PFSK-1 (cell line): Measurements from ENCODE around the gene ZDHHC1.

Experiments used
- FOXP2 ChIP-seq: optimal IDR thresholded peaks from 2 replicates; pipeline ENCODE3; 2011; ENCODE audit warnings: borderline replicate concordance, control low read depth, inconsistent platforms; ENCODE audit not compliant: insufficient read depth; ENCODE audit errors: extremely low read length, extremely low read depth
- POLR2AphosphoS5 ChIP-seq: IDR thresholded peaks from 2 replicates; pipeline ENCODE4 v1.6.1; 2012; ENCODE audit warnings: low read depth, mild to moderate bottlenecking, control low read depth, low read length, moderate library complexity
- SIN3A ChIP-seq: IDR thresholded peaks from 2 replicates; pipeline ENCODE4 v1.6.1; 2012; ENCODE audit warnings: mild to moderate bottlenecking, low read length, moderate library complexity, borderline replicate concordance; ENCODE audit not compliant: insufficient read depth
- TAF1 ChIP-seq: IDR thresholded peaks from 2 replicates; pipeline ENCODE4 v1.6.1; 2012; ENCODE audit warnings: low read length, control low read depth, borderline replicate concordance; ENCODE audit not compliant: insufficient read depth
- TF ChIP-seq, protein P1 (sequence below), 2 experiments: IDR thresholded peaks; 2 replicates each; pipeline versions ENCODE4 v1.6.1 to v1.8.0; 2011 to 2012; ENCODE audit warnings: low read depth in 2 of 2, low read length in 2 of 2, control low read depth in 1 of 2, inconsistent platforms in 1 of 2, mild to moderate bottlenecking in 1 of 2, moderate library complexity in 1 of 2; ENCODE audit not compliant: insufficient read depth in 1 of 2

The ZDHHC1 gene

DNA sequence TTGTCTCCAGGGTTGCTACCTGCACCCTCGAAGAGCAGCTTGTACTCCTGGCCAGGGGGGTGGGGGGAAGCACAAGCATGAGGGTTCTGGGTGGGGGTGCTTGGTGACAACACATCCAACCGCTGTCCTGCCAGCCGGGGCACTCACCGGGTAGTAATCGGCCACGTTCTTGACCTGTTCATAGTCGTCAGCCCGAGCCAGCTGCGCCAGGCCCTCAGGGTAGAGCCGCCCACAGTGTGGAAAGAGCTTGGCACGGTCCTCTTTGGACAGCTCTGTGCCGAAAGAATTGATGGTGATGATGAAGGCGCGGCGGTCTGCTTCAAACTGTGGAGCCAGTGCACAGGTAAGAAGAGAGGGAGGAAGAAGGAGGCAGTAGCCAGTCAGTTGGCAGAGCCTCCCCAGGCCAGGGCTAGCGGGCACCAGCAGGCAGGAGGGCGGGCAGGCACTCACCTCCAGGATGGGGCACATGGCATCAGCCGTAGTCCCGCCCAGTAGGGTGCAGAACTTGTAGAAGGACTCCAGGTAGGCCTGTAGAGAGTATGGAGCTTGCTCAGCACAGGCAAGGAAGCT is 22.6 kb upstream of the ZDHHC1 start:
- TF ChIP-seq, protein P1, sequence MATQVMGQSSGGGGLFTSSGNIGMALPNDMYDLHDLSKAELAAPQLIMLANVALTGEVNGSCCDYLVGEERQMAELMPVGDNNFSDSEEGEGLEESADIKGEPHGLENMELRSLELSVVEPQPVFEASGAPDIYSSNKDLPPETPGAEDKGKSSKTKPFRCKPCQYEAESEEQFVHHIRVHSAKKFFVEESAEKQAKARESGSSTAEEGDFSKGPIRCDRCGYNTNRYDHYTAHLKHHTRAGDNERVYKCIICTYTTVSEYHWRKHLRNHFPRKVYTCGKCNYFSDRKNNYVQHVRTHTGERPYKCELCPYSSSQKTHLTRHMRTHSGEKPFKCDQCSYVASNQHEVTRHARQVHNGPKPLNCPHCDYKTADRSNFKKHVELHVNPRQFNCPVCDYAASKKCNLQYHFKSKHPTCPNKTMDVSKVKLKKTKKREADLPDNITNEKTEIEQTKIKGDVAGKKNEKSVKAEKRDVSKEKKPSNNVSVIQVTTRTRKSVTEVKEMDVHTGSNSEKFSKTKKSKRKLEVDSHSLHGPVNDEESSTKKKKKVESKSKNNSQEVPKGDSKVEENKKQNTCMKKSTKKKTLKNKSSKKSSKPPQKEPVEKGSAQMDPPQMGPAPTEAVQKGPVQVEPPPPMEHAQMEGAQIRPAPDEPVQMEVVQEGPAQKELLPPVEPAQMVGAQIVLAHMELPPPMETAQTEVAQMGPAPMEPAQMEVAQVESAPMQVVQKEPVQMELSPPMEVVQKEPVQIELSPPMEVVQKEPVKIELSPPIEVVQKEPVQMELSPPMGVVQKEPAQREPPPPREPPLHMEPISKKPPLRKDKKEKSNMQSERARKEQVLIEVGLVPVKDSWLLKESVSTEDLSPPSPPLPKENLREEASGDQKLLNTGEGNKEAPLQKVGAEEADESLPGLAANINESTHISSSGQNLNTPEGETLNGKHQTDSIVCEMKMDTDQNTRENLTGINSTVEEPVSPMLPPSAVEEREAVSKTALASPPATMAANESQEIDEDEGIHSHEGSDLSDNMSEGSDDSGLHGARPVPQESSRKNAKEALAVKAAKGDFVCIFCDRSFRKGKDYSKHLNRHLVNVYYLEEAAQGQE (IDR thresholded peaks at IDR 0.05; ENCODE audit: insufficient read depth in 1 of 2, low read depth in 2 of 2, low read length in 2 of 2): no peak
- TF ChIP-seq FOXP2 (no peak), SIN3A (no peak), TAF1 (no peak), POLR2AphosphoS5 (no peak)

DNA sequence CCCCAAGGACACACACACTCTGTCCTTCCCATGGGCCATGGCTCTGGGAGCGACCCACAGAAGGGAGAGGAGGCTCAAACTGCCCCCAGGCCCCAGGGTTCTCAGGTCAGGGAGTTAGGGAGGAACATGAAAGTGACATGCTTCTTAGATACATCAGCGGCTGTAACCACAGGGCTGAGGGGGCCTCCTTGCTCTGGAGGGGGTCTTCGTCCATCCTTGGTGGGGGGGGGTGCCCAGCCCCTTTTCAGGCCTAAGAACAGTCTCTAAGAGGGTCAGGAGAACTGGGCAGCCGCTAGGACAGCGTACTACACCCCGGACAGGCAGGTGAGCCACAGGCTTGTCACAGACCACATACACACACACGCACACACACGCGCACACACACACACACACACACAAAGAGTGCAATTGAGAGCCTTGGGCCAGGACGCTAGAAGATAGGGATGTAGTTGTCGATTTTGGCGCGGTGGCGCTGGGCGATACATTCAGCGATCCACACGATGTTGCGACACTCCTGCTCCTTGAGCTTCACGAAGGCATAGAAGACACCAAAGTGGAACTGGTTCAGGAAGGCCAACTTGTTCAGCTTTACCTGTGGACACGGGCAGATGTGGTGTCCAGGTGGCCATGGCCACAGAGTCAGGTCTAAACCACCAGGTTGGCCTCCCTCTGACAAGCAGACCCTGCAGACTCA is 22.0 kb upstream of the ZDHHC1 start:
- TF ChIP-seq POLR2AphosphoS5 (no peak), FOXP2 (no peak), SIN3A (no peak), TAF1 (no peak)
- TF ChIP-seq, protein P1 (IDR thresholded peaks at IDR 0.05; ENCODE audit: insufficient read depth in 1 of 2, low read depth in 2 of 2, low read length in 2 of 2): no peak

DNA sequence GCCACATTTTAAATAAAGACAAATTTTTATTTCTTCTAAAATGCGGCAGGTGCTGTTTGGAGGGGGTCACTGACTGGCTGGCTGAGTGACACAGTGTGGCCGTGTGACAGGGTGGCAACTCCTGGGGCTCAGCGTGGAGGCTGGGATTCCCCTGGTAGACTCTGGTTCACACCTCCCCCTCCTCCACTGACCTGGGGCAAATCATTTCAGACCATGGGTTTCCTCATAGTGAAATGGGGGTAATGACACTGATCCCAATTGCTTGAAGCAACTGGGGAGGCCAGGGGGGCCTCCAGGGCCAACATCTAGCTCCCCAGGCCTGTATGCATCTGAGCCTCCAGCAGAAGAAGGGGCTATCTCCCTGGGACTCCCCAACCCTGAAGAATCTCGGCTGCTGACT is 21.2 kb upstream of the ZDHHC1 start:
- TF ChIP-seq, protein P1 (IDR thresholded peaks at IDR 0.05; ENCODE audit: insufficient read depth in 1 of 2, low read depth in 2 of 2, low read length in 2 of 2): no peak
- TF ChIP-seq FOXP2 (no peak), SIN3A (no peak), TAF1 (no peak), POLR2AphosphoS5 (no peak)

DNA sequence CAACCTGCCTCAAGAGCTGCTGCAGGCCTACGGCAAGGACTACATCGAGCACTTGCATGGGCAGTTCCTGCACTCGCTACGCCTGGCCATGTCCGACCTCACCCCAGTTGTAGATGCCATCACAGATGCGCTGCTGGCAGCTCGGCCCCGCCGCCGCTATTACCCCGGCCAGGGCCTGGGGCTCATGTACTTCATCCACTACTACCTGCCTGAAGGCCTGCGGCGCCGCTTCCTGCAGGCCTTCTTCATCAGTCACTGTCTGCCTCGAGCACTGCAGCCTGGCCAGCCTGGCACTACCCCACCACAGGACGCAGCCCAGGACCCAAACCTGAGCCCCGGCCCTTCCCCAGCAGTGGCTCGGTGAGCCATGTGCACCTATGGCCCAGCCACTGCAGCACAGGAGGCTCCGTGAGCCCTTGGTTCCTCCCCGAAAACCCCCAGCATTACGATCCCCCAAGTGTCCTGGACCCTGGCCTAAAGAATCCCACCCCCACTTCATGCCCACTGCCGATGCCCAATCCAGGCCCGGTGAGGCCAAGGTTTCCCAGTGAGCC is 20.4 kb upstream of the ZDHHC1 start:
- no peak for TF ChIP-seq TAF1
- TF ChIP-seq SIN3A: no peak
- TF ChIP-seq FOXP2: no peak
- no peak for TF ChIP-seq POLR2AphosphoS5

DNA sequence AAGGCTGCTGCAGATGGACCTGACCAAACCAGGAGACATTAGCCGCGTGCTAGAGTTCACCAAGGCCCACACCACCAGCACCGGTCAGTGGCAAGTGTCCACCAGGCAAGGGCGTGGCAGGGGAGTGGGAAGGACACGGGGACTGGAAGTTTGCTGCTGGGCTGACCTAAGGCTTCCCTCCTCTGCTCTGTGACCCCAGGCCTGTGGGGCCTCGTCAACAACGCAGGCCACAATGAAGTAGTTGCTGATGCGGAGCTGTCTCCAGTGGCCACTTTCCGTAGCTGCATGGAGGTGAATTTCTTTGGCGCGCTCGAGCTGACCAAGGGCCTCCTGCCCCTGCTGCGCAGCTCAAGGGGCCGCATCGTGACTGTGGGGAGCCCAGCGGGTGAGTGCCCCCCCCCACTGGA is 19.5 kb upstream of the ZDHHC1 start:
- TF ChIP-seq TAF1 (no peak), SIN3A (no peak), FOXP2 (no peak), POLR2AphosphoS5 (no peak)
- TF ChIP-seq, protein P1 (IDR thresholded peaks at IDR 0.05; ENCODE audit: insufficient read depth in 1 of 2, low read depth in 2 of 2, low read length in 2 of 2): no peak
